GM18858 (cell line): Measurements from ENCODE around the gene CCDC177.

Experiments
- ATAC-seq: cut with Tn5 transposase; IDR thresholded peaks from one replicate; pipeline ENCODE4 v1.9.1; 2021; ENCODE audit not compliant: unreplicated experiment

The CCDC177 gene

GRCh38 chr14:69569859-69570258, 4.8 kb downstream of the CCDC177 start:
- no peak for ATAC-seq

- no peak for ATAC-seq
Measured at GRCh38 chr14:69567563-69567962, 7.1 kb downstream of the CCDC177 start.

GRCh38 chr14:69561893-69562292, 12.8 kb downstream of the CCDC177 start:
- no peak for ATAC-seq

GRCh38 chr14:69560826-69561225, 13.8 kb downstream of the CCDC177 start:
- no peak for ATAC-seq

GRCh38 chr14:69559581-69560011, 15.1 kb downstream of the CCDC177 start:
- no peak for ATAC-seq

- no peak for ATAC-seq
Measured at GRCh38 chr14:69558774-69559173, 15.9 kb downstream of the CCDC177 start.

- no peak for ATAC-seq
Measured at GRCh38 chr14:69554500-69554899, 20.2 kb downstream of the CCDC177 start.

GRCh38 chr14:69553252-69553651, 21.4 kb downstream of the CCDC177 start:
- ATAC-seq, result no peak

- ATAC-seq, result no peak
Measured at GRCh38 chr14:69551511-69551910, 23.2 kb downstream of the CCDC177 start.

GRCh38 chr14:69548566-69548965, 26.1 kb downstream of the CCDC177 start:
- no peak for ATAC-seq

- ATAC-seq, result no peak
Measured at GRCh38 chr14:69547701-69548348, 26.8 kb downstream of the CCDC177 start.

- no peak for ATAC-seq
Measured at GRCh38 chr14:69543341-69544115, 31.1 kb downstream of the CCDC177 start.

GRCh38 chr14:69542311-69542710, 32.4 kb downstream of the CCDC177 start:
- ATAC-seq, result no peak

GRCh38 chr14:69540654-69541335, 33.9 kb downstream of the CCDC177 start:
- ATAC-seq, result no peak

- no peak for ATAC-seq
Measured at GRCh38 chr14:69539631-69540410, 34.9 kb downstream of the CCDC177 start.

- no peak for ATAC-seq
Measured at GRCh38 chr14:69538766-69539165, 35.9 kb downstream of the CCDC177 start.

- ATAC-seq, result no peak
Measured at GRCh38 chr14:69537900-69538299, 36.8 kb downstream of the CCDC177 start.

- no peak for ATAC-seq
Measured at GRCh38 chr14:69536971-69537370, 37.7 kb downstream of the CCDC177 start.

- no peak for ATAC-seq
Measured at GRCh38 chr14:69535230-69535848, 39.3 kb downstream of the CCDC177 start.

GRCh38 chr14:69532561-69533340, 41.9 kb downstream of the CCDC177 start:
- ATAC-seq, result no peak
